ENCODE results near the gene RAB35. TPM values are rescaled to one million over a fixed set of nuclear protein-coding genes. Genes with fewer than 3 reads are reported as not detected.

Gene RAB35
- total and polyA plus RNA-seq, 2 experiments from 2014 or later = 9.9 to 16.9 TPM

DNA sequence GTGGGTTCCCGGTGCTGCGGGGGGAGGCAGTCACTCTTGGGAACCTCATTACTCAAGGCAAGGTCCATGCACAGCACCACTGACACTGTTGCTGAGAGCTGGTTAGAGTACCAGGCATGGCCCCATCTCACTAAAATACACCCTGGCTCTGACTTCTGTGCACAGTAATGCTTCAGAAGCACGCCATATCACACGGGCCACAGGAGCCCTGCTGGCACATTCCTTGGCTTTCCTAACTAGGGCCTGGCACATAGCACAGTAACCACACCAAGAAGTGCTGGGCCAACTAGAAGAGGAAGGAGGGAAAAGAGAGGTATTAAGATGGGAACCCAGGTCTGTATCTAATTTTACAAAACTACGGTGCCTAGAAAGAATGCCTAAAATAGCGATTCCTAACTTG is 13.5 kb upstream of the RAB35 start (continued):
- TF ChIP-seq, protein P1, sequence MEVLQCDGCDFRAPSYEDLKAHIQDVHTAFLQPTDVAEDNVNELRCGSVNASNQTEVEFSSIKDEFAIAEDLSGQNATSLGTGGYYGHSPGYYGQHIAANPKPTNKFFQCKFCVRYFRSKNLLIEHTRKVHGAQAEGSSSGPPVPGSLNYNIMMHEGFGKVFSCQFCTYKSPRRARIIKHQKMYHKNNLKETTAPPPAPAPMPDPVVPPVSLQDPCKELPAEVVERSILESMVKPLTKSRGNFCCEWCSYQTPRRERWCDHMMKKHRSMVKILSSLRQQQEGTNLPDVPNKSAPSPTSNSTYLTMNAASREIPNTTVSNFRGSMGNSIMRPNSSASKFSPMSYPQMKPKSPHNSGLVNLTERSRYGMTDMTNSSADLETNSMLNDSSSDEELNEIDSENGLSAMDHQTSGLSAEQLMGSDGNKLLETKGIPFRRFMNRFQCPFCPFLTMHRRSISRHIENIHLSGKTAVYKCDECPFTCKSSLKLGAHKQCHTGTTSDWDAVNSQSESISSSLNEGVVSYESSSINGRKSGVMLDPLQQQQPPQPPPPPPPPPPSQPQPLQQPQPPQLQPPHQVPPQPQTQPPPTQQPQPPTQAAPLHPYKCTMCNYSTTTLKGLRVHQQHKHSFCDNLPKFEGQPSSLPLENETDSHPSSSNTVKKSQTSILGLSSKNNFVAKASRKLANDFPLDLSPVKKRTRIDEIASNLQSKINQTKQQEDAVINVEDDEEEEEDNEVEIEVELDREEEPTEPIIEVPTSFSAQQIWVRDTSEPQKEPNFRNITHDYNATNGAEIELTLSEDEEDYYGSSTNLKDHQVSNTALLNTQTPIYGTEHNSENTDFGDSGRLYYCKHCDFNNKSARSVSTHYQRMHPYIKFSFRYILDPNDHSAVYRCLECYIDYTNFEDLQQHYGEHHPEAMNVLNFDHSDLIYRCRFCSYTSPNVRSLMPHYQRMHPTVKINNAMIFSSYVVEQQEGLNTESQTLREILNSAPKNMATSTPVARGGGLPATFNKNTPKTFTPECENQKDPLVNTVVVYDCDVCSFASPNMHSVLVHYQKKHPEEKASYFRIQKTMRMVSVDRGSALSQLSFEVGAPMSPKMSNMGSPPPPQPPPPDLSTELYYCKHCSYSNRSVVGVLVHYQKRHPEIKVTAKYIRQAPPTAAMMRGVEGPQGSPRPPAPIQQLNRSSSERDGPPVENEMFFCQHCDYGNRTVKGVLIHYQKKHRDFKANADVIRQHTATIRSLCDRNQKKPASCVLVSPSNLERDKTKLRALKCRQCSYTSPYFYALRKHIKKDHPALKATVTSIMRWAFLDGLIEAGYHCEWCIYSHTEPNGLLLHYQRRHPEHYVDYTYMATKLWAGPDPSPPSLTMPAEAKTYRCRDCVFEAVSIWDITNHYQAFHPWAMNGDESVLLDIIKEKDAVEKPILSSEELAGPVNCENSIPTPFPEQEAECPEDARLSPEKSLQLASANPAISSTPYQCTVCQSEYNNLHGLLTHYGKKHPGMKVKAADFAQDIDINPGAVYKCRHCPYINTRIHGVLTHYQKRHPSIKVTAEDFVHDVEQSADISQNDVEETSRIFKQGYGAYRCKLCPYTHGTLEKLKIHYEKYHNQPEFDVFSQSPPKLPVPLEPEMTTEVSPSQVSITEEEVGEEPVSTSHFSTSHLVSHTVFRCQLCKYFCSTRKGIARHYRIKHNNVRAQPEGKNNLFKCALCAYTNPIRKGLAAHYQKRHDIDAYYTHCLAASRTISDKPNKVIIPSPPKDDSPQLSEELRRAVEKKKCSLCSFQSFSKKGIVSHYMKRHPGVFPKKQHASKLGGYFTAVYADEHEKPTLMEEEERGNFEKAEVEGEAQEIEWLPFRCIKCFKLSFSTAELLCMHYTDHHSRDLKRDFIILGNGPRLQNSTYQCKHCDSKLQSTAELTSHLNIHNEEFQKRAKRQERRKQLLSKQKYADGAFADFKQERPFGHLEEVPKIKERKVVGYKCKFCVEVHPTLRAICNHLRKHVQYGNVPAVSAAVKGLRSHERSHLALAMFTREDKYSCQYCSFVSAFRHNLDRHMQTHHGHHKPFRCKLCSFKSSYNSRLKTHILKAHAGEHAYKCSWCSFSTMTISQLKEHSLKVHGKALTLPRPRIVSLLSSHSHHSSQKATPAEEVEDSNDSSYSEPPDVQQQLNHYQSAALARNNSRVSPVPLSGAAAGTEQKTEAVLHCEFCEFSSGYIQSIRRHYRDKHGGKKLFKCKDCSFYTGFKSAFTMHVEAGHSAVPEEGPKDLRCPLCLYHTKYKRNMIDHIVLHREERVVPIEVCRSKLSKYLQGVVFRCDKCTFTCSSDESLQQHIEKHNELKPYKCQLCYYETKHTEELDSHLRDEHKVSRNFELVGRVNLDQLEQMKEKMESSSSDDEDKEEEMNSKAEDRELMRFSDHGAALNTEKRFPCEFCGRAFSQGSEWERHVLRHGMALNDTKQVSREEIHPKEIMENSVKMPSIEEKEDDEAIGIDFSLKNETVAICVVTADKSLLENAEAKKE (CRISPR knock-in tag; IDR thresholded peaks at IDR 0.05) = no peak
- TF ChIP-seq STAT1 (IDR thresholded peaks at IDR 0.05; ENCODE audit: unreplicated experiment) = no peak
- no peak for TF ChIP-seq CREB1 (CRISPR knock-in tag; IDR thresholded peaks at IDR 0.05; ENCODE audit: low read depth)
- no peak for TF ChIP-seq ZNF331 (CRISPR knock-in tag; IDR thresholded peaks at IDR 0.05; ENCODE audit: low read depth)
- TF ChIP-seq NANOG (IDR thresholded peaks at IDR 0.05; ENCODE audit: borderline replicate concordance) = no peak
- TF ChIP-seq, protein P2, sequence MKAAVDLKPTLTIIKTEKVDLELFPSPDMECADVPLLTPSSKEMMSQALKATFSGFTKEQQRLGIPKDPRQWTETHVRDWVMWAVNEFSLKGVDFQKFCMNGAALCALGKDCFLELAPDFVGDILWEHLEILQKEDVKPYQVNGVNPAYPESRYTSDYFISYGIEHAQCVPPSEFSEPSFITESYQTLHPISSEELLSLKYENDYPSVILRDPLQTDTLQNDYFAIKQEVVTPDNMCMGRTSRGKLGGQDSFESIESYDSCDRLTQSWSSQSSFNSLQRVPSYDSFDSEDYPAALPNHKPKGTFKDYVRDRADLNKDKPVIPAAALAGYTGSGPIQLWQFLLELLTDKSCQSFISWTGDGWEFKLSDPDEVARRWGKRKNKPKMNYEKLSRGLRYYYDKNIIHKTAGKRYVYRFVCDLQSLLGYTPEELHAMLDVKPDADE (IDR thresholded peaks at IDR 0.05) = no peak

DNA sequence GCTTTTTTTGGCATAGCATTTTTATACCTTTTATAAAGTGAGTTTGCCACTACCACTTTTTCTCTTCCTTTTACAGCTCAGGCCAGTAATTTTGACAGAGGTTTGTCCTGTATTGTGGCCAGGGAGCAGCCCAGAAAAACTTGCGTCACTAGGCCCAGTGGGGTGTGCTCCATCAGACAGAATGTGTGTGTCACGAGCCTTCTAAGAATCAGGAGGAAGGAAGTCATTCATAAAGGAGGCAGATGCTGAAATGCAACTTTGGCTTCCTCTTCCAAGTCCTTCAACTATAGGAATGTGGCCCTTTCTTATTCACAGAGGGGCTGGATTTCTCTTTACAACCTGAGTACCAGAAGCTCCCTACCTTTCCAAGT is 10.1 kb upstream of the RAB35 start:
- Mint-ChIP-seq H3K4me3 (peak overlapping the region; percentile 20; the same call in 1 of the 3 replicates), H3K27ac (peak overlapping the region; percentile 85), H3K27me3 (ENCODE audit: insufficient read depth, low read depth, poor library complexity) (peaks cover 8% of the 10 kb centered on the region), H3K36me3 (ENCODE audit: low read depth) (peaks cover 60% of the 10 kb centered on the region), H3K4me1 (peaks cover 22% of the 10 kb centered on the region), H3K9me3 (no peaks in the 10 kb centered on the region)
- Histone ChIP-seq H4K20me1 (replicated peaks; ENCODE audit: insufficient read depth) (peaks cover 16% of the 10 kb centered on the region), H3K4me1 (ENCODE audit: insufficient read depth) (peaks cover 11% of the 10 kb centered on the region), H3K36me3 (ENCODE audit: insufficient read depth) (peaks cover 35% of the 10 kb centered on the region), H2AFZ (no peak overlapping the region), H3K27ac (ENCODE audit: low read depth) (peak overlapping the region; percentile 16; the same call in 1 of the 2 replicates), H3K27me3 (ENCODE audit: insufficient read depth) (no peaks in the 10 kb centered on the region), H3K79me2 (replicated peaks; ENCODE audit: insufficient read depth) (no peaks in the 10 kb centered on the region), H3F3A (replicated peaks; ENCODE audit: low read depth) (peaks cover 14% of the 10 kb centered on the region; the same call in 1 of the 2 replicates), H3K4me3 (no peak overlapping the region), H3K4me2 (no peak overlapping the region), H3K9me2 (ENCODE audit: insufficient read depth) (no peaks in the 10 kb centered on the region)
- DNase-seq (ENCODE audit: low spot score) (peak; percentile 59), ATAC-seq (no peak; the same call in 2 of the 3 replicates)
- TF ChIP-seq, protein P3, sequence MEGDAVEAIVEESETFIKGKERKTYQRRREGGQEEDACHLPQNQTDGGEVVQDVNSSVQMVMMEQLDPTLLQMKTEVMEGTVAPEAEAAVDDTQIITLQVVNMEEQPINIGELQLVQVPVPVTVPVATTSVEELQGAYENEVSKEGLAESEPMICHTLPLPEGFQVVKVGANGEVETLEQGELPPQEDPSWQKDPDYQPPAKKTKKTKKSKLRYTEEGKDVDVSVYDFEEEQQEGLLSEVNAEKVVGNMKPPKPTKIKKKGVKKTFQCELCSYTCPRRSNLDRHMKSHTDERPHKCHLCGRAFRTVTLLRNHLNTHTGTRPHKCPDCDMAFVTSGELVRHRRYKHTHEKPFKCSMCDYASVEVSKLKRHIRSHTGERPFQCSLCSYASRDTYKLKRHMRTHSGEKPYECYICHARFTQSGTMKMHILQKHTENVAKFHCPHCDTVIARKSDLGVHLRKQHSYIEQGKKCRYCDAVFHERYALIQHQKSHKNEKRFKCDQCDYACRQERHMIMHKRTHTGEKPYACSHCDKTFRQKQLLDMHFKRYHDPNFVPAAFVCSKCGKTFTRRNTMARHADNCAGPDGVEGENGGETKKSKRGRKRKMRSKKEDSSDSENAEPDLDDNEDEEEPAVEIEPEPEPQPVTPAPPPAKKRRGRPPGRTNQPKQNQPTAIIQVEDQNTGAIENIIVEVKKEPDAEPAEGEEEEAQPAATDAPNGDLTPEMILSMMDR (conservative IDR thresholded peaks at IDR 0.05; ENCODE audit: low read depth in 2 of 2) = no peak
- TF ChIP-seq ZNF114 (CRISPR knock-in tag; IDR thresholded peaks at IDR 0.05) = no peak
- TF ChIP-seq EZH2 (IDR thresholded peaks at IDR 0.05; ENCODE audit: low read depth, unreplicated experiment) = no peak
- no peak for TF ChIP-seq STAT1 (IDR thresholded peaks at IDR 0.05; ENCODE audit: unreplicated experiment)
- no peak for TF ChIP-seq JUNB (IDR thresholded peaks at IDR 0.05; ENCODE audit: unreplicated experiment)
- TF ChIP-seq, protein P4, sequence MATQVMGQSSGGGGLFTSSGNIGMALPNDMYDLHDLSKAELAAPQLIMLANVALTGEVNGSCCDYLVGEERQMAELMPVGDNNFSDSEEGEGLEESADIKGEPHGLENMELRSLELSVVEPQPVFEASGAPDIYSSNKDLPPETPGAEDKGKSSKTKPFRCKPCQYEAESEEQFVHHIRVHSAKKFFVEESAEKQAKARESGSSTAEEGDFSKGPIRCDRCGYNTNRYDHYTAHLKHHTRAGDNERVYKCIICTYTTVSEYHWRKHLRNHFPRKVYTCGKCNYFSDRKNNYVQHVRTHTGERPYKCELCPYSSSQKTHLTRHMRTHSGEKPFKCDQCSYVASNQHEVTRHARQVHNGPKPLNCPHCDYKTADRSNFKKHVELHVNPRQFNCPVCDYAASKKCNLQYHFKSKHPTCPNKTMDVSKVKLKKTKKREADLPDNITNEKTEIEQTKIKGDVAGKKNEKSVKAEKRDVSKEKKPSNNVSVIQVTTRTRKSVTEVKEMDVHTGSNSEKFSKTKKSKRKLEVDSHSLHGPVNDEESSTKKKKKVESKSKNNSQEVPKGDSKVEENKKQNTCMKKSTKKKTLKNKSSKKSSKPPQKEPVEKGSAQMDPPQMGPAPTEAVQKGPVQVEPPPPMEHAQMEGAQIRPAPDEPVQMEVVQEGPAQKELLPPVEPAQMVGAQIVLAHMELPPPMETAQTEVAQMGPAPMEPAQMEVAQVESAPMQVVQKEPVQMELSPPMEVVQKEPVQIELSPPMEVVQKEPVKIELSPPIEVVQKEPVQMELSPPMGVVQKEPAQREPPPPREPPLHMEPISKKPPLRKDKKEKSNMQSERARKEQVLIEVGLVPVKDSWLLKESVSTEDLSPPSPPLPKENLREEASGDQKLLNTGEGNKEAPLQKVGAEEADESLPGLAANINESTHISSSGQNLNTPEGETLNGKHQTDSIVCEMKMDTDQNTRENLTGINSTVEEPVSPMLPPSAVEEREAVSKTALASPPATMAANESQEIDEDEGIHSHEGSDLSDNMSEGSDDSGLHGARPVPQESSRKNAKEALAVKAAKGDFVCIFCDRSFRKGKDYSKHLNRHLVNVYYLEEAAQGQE (IDR thresholded peaks at IDR 0.05; ENCODE audit: unreplicated experiment) = no peak
- TF ChIP-seq NANOG (IDR thresholded peaks at IDR 0.05; ENCODE audit: borderline replicate concordance) = no peak
- TF ChIP-seq POLR2AphosphoS5 (IDR thresholded peaks at IDR 0.05; ENCODE audit: low read depth) = no peak
- no peak for TF ChIP-seq CREB1 (CRISPR knock-in tag; IDR thresholded peaks at IDR 0.05; ENCODE audit: low read depth)
- TF ChIP-seq EZH2phosphoT487 (IDR thresholded peaks at IDR 0.05; ENCODE audit: unreplicated experiment) = no peak
- TF ChIP-seq ZNF331 (CRISPR knock-in tag; IDR thresholded peaks at IDR 0.05; ENCODE audit: low read depth) = no peak

All from GM23338 (cell line).